K562 (cell line): ENCODE measurements around the gene KRT81. TPM values are rescaled to one million over a fixed set of nuclear protein-coding genes. Genes with fewer than 3 reads are reported as not detected.

Experiments used
- ATAC-seq: fragments of 200-7000 bp; cut with Tn5 transposase; 3 replicates; pipeline ENCODE4 v1.9.1; 2020; ENCODE audit warnings: moderate library complexity
- BruUV-seq: library from RNA; stranded (reverse); fragments of 400-500 nt; replicated peaks from 2 replicates; lab custom pipeline; 2021; lab: Mats Ljungman, UMichigan
- CTCF ChIA-PET: fragments of 300-600 bp; formaldehyde crosslinking; extraction: SDS; loops from one replicate; lab custom pipeline; 2021; ENCODE audit warnings: low intra/inter-chr PET ratio; lab: Yijun Ruan, JAX
- POLR2A ChIA-PET: fragments of 300-600, 350-650 bp; sonication (Branson Sonifier 250); formaldehyde crosslinking; extraction: SDS; loops from one replicate; lab custom pipeline; 2021; ENCODE audit warnings: antibody characterized with exemption, inconsistent platforms; lab: Yijun Ruan, JAX
- DNase-seq, 4 experiments: peaks; one replicate each; pipeline versions ENCODE4 v3.0.0 to v3.0.0-alpha.2; 2011 to 2018; ENCODE audit warnings: low spot score in 3 of 4, mixed read lengths in 3 of 4; ENCODE audit errors: extremely low read depth in 1 of 4
- FAIRE-seq: peaks from 2 replicates; lab custom pipeline; 2011; peaks lifted over from hg19 to GRCh38; lab: Jason Lieb, UNC
- H2AFZ ChIP-seq: 2 replicates; pipeline ENCODE4 v1.6.0; 2011; ENCODE audit warnings: low read depth, low read length, control low read depth, inconsistent platforms
- H3K27ac ChIP-seq: fragments of 200-600 bp; 3 replicates; pipeline ENCODE4 v1.8.0; 2011; ENCODE audit warnings: low read depth, mild to moderate bottlenecking, control low read depth, inconsistent platforms, low read length, moderate library complexity, mixed read lengths; ENCODE audit errors: extremely low read depth
- H3K27me3 ChIP-seq, 2 experiments: fragments of 300-600 bp in 1 of 2; 2 replicates in 1 of 2; 3 replicates in 1 of 2; pipeline versions ENCODE4 v1.6.0 to v1.8.0; 2011; ENCODE audit warnings: inconsistent platforms in 2 of 2, low read length in 2 of 2, mild to moderate bottlenecking in 1 of 2, mixed read lengths in 1 of 2, moderate library complexity in 1 of 2; ENCODE audit not compliant: control insufficient read depth in 2 of 2, insufficient read depth in 2 of 2
- H3K36me3 ChIP-seq: fragments of 300-600 bp; 3 replicates; pipeline ENCODE4 v1.8.0; 2011; ENCODE audit warnings: mild to moderate bottlenecking, low read length, inconsistent platforms; ENCODE audit not compliant: control insufficient read depth, insufficient read depth
- H3K4me1 ChIP-seq, 2 experiments: fragments of 200-600 bp in 1 of 2; replicated peaks in 1 of 2; 2 replicates in 1 of 2; 3 replicates in 1 of 2; pipeline versions ENCODE4 v1.5.1 to v1.8.0; 2011; ENCODE audit warnings: inconsistent platforms in 2 of 2, low read length in 2 of 2, mild to moderate bottlenecking in 1 of 2, mixed read lengths in 1 of 2, moderate library complexity in 1 of 2; ENCODE audit not compliant: control insufficient read depth in 2 of 2, insufficient read depth in 2 of 2
- H3K4me2 ChIP-seq: 2 replicates; pipeline ENCODE4 v1.6.1; 2011; ENCODE audit warnings: low read length, control low read depth, inconsistent platforms, mixed read lengths; ENCODE audit not compliant: insufficient read depth
- H3K4me3 ChIP-seq: fragments of 200-600 bp; sonication (generic), shearing (Covaris generic); 2 replicates; pipeline ENCODE4 v1.5.1; 2016; ENCODE audit warnings: control low read depth, inconsistent platforms
- H3K79me2 ChIP-seq: fragments of 200-600 bp; 3 replicates; pipeline ENCODE4 v1.8.0; 2011; ENCODE audit warnings: low read length, inconsistent platforms; ENCODE audit not compliant: control insufficient read depth, insufficient read depth
- H3K9ac ChIP-seq, 2 experiments: 2 replicates each; pipeline versions ENCODE4 v1.6.0 to v1.6.1; 2011; ENCODE audit warnings: low read depth in 2 of 2, low read length in 2 of 2, control low read depth in 1 of 2, inconsistent platforms in 1 of 2, mild to moderate bottlenecking in 1 of 2, mixed read lengths in 1 of 2; ENCODE audit not compliant: insufficient read depth in 1 of 2
- H3K9me1 ChIP-seq: one replicate; pipeline ENCODE4 v1.6.0; 2011; ENCODE audit warnings: inconsistent platforms, mild to moderate bottlenecking, low read length, moderate library complexity; ENCODE audit not compliant: control insufficient read depth, insufficient read depth
- H3K9me3 ChIP-seq: replicated peaks from 2 replicates; pipeline ENCODE4 v1.5.1; 2011; ENCODE audit warnings: low read depth, low read length, inconsistent platforms; ENCODE audit not compliant: control insufficient read depth, insufficient read depth
- H4K20me1 ChIP-seq: replicated peaks from 2 replicates; pipeline ENCODE4 v1.6.1; 2011; ENCODE audit warnings: low read length, inconsistent platforms, mixed read lengths; ENCODE audit not compliant: control insufficient read depth, insufficient read depth
- GABPB2 ChIP-seq: fragments of 250-450 bp; sonication (Bioruptor Pico); conservative IDR thresholded peaks from 2 replicates; pipeline ENCODE4 v1.5.1; 2021; ENCODE audit warnings: mild to moderate bottlenecking
- IFI16 ChIP-seq: fragments of 250-450 bp; sonication (Bioruptor Pico); IDR thresholded peaks from 2 replicates; pipeline ENCODE4 v2.1.2; 2022; ENCODE audit warnings: mild to moderate bottlenecking, inconsistent platforms
- NFXL1 ChIP-seq: fragments of 450-650 bp; formaldehyde crosslinking; IDR thresholded peaks from 2 replicates; pipeline ENCODE4 v1.4.0; 2021; ENCODE audit warnings: mild to moderate bottlenecking
- PHTF2 ChIP-seq: fragments of 250-450 bp; sonication (Bioruptor Pico); IDR thresholded peaks from 2 replicates; pipeline ENCODE4 v1.5.0; 2021; ENCODE audit warnings: mild to moderate bottlenecking
- PTBP1 ChIP-seq: fragments of 200-400 bp; formaldehyde crosslinking; IDR thresholded peaks from 2 replicates; pipeline ENCODE4 v1.6.1; 2017; ENCODE audit warnings: low read depth, low read length
- RB1 ChIP-seq: fragments of 450-650 bp; IDR thresholded peaks from 2 replicates; pipeline ENCODE4 v1.6.1; 2017; ENCODE audit warnings: low read depth, mild to moderate bottlenecking
- SIX5 ChIP-seq, 2 experiments: IDR thresholded peaks; 2 replicates each; pipeline ENCODE4 v1.6.1; 2011; ENCODE audit warnings: low read length in 2 of 2, borderline replicate concordance in 1 of 2, low read depth in 1 of 2, mild to moderate bottlenecking in 1 of 2, moderate library complexity in 1 of 2; ENCODE audit not compliant: insufficient read depth in 1 of 2
- SLC30A9 ChIP-seq: fragments of 250-450 bp; sonication (Bioruptor Pico); IDR thresholded peaks from 2 replicates; pipeline ENCODE4 v1.8.0; 2022; ENCODE audit warnings: mild to moderate bottlenecking, moderate library complexity
- XRCC5 ChIP-seq: fragments of 200-400 bp; formaldehyde crosslinking; IDR thresholded peaks from 2 replicates; pipeline ENCODE4 v1.6.1; 2017; ENCODE audit warnings: low read depth, mild to moderate bottlenecking, low read length
- ZNF311 ChIP-seq: fragments of 250-450 bp; sonication (Bioruptor Pico); IDR thresholded peaks from 2 replicates; pipeline ENCODE4 v1.4.0; 2020; ENCODE audit warnings: mild to moderate bottlenecking, moderate library complexity
- WGBS: fragments of 100-300 bp; shearing (Covaris generic); methylation state at CpG from one replicate; pipeline ENCODE4 v1.1.6; 2016; ENCODE audit warnings: low coverage, mixed read lengths; ENCODE audit not compliant: insufficient coverage; ENCODE audit errors: missing lambda C conversion rate; 5-methylcytosine and 5-hydroxymethylcytosine counted together
- in situ Hi-C: fragments of 300-500 bp; cut with MboI; formaldehyde crosslinking; loops from 4 replicates; pipeline ENCODE4 v1.15.0; 2018; ENCODE audit warnings: inconsistent platforms, mixed read lengths
- intact Hi-C: fragments of 100-400 bp; cut with micrococcal nuclease; formaldehyde crosslinking; loops from 2 replicates; pipeline ENCODE4 v1.14.2; 2022
- polyA plus RNA-seq, 8 experiments: library from polyadenylated mRNA; depleted of rRNA in 4 of 8; stranded (reverse) in 5 of 8; unstranded in 3 of 8; fragments of >200 nt; fragmentation: Nextera tagmentation in 2 of 8; fragmentation: Illumina TruSeq in 1 of 8; extraction: Ambion mirVana in 2 of 8; extraction: Trizol in 1 of 8; gene quantifications; 2 replicates each; pipeline versions ENCODE4 v1.2.1 to v1.2.3, GENCODE V29; 2011 to 2014; ENCODE audit warnings: inconsistent platforms in 1 of 8, missing spikeins in 1 of 8
- total RNA-seq, 7 experiments: library from RNA; depleted of rRNA in 6 of 7; stranded (reverse); fragments of >200 nt in 6 of 7; fragmentation: Illumina TruSeq in 2 of 7; extraction: Trizol in 2 of 7; gene quantifications; 2 replicates each; pipeline versions ENCODE4 v1.2.1 to v1.2.3, GENCODE V29; 2011 to 2021; ENCODE audit warnings: low replicate concordance in 1 of 7
- TF ChIP-seq, protein P1 (sequence below): sonication (generic); formaldehyde crosslinking; IDR thresholded peaks from 2 replicates; pipeline ENCODE4 v1.8.0; 2022; ENCODE audit warnings: mild to moderate bottlenecking, low read depth, missing genetic modification reagents

KRT81 gene
- total and polyA plus RNA-seq, 9 of the 15 experiments (the other 6 are each of a cell fraction or from before 2014, with no cell fraction given): 0.27 TPM; not detected in 8

DNA sequence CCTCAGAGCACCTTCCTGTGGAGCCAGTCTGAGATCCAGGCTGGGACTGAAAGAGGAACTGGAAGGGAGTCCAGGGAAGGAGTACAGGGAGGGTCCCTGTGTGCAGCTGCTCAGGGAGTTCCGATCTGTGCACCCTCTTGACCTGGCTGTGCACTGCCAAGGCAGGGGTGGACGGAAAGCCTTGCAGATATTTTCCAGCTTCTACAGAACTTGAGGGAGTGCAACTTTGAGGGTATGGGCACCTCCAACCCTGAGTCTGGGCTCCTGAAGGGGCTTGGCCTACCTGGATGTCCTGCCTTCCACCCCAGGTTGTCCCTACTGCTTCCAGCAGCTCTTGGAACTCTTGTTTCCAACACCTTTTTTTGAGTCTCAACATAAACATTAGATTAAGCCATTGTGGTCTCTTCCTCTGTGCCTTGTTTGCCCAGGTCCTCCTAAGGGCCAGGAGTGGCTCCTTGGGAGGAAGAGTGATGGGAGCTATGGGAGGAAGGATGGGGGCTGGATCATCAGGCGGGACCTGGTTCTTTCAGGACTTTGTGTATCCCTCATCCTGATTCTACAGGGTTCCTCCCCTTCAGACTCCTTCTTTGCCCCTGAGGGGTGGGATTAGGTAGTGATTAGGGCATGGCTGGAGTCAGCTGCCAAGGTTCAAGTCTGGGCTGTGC is 54.8 kb downstream of the KRT81 start:
- Histone ChIP-seq H2AFZ (no peak overlapping the region), H3K9me3 (no peaks in the 10 kb centered on the region), H4K20me1 (peaks cover 14% of the 10 kb centered on the region), H3K4me1 (no peaks in the 10 kb centered on the region), H3K9me1 (no peaks in the 10 kb centered on the region), H3K27me3 (peaks cover 2 to 49% of the 10 kb centered on the region in 2 experiments; a peak in 4 of 5 replicates), H3K4me3 (no peak overlapping the region), H3K27ac (no peak overlapping the region), H3K79me2 (no peaks in the 10 kb centered on the region), H3K9ac (no peak overlapping the region), H3K4me2 (no peak overlapping the region), H3K36me3 (no peaks in the 10 kb centered on the region)
- POLR2A ChIA-PET: no interaction called here
- CTCF ChIA-PET: no interaction called here
- DNase-seq (no peak), ATAC-seq (no peak), FAIRE-seq (no peak)
- BruUV-seq: no TSS peak
- in situ Hi-C loops (no loop called here), intact Hi-C loops (no loop called here)
- no peak for TF ChIP-seq NFXL1
- TF ChIP-seq, protein P1, sequence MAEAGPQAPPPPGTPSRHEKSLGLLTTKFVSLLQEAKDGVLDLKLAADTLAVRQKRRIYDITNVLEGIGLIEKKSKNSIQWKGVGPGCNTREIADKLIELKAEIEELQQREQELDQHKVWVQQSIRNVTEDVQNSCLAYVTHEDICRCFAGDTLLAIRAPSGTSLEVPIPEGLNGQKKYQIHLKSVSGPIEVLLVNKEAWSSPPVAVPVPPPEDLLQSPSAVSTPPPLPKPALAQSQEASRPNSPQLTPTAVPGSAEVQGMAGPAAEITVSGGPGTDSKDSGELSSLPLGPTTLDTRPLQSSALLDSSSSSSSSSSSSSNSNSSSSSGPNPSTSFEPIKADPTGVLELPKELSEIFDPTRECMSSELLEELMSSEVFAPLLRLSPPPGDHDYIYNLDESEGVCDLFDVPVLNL (CRISPR knock-in tag): no peak
- no peak for TF ChIP-seq IFI16
- TF ChIP-seq PTBP1: no peak
- no peak for TF ChIP-seq RB1
- TF ChIP-seq SLC30A9 (CRISPR knock-in tag): no peak
- TF ChIP-seq SIX5 (IDR thresholded peaks at IDR 0.05; ENCODE audit: borderline replicate concordance in 1 of 2, insufficient read depth in 1 of 2, low read depth in 1 of 2, low read length in 2 of 2): no peak
- no peak for TF ChIP-seq GABPB2 (CRISPR knock-in tag)
- no peak for TF ChIP-seq PHTF2 (CRISPR knock-in tag)
- TF ChIP-seq XRCC5: no peak
- TF ChIP-seq ZNF311 (CRISPR knock-in tag): no peak
- WGBS: 0% methylated on average over 3 of the region's 3 CpGs

Other genes with a start within 250 kb of the KRT81 start
Only the 7 nearest of the 15 such genes appear.
- not detected in 2 replicates for gene KRT80, start 99.5 kb downstream of the KRT81 start, total RNA-seq (2014; rRNA removed)
- gene KRT80, start 99.5 kb downstream of the KRT81 start, total RNA-seq (2014; rRNA removed; fragmentation: Illumina TruSeq; extraction: Trizol): not detected in 2 replicates
- gene KRT80, start 99.5 kb downstream of the KRT81 start, total RNA-seq (2015; rRNA removed; fragmentation: Illumina TruSeq; extraction: Trizol): not detected in 2 replicates
- gene KRT80, start 99.5 kb downstream of the KRT81 start, total RNA-seq (2021): not detected in 2 replicates
- not detected in 2 replicates for gene KRT80, start 99.5 kb downstream of the KRT81 start, polyA plus RNA-seq (2011; rRNA removed)
- not detected in 2 replicates for gene KRT80, start 99.5 kb downstream of the KRT81 start, polyA plus RNA-seq (2014; fragmentation: Illumina TruSeq; extraction: Trizol)
- not detected for gene KRT80, start 99.5 kb downstream of the KRT81 start, polyA plus RNA-seq (2014; fragmentation: Nextera tagmentation; extraction: Ambion mirVana)
- not detected in 2 replicates for gene KRT80, start 99.5 kb downstream of the KRT81 start, polyA plus RNA-seq (2014; rRNA removed)
- gene KRT7, start 58.3 kb downstream of the KRT81 start, total RNA-seq (2014; rRNA removed): not detected in 2 replicates
- gene KRT7, start 58.3 kb downstream of the KRT81 start, total RNA-seq (2014; rRNA removed; fragmentation: Illumina TruSeq; extraction: Trizol): not detected in 2 replicates
- not detected in 2 replicates for gene KRT7, start 58.3 kb downstream of the KRT81 start, total RNA-seq (2015; rRNA removed; fragmentation: Illumina TruSeq; extraction: Trizol)
- 1.4 and 1.6 TPM in 2 replicates for gene KRT7, start 58.3 kb downstream of the KRT81 start, total RNA-seq (2021)
- gene KRT7, start 58.3 kb downstream of the KRT81 start, polyA plus RNA-seq (2011; rRNA removed): not detected in 2 replicates
- gene KRT7, start 58.3 kb downstream of the KRT81 start, polyA plus RNA-seq (2014; fragmentation: Illumina TruSeq; extraction: Trizol): not detected in 2 replicates
- not detected for gene KRT7, start 58.3 kb downstream of the KRT81 start, polyA plus RNA-seq (2014; fragmentation: Nextera tagmentation; extraction: Ambion mirVana)
- gene KRT7, start 58.3 kb downstream of the KRT81 start, polyA plus RNA-seq (2014; rRNA removed): not detected in 2 replicates
- not detected in 2 replicates for gene KRT86, start 16.9 kb downstream of the KRT81 start, total RNA-seq (2014; rRNA removed)
- not detected in 2 replicates for gene KRT86, start 16.9 kb downstream of the KRT81 start, total RNA-seq (2014; rRNA removed; fragmentation: Illumina TruSeq; extraction: Trizol)
- not detected in 2 replicates for gene KRT86, start 16.9 kb downstream of the KRT81 start, total RNA-seq (2015; rRNA removed; fragmentation: Illumina TruSeq; extraction: Trizol)
- gene KRT86, start 16.9 kb downstream of the KRT81 start, total RNA-seq (2021): not detected in 2 replicates
- gene KRT86, start 16.9 kb downstream of the KRT81 start, polyA plus RNA-seq (2011; rRNA removed): not detected in 2 replicates
- gene KRT86, start 16.9 kb downstream of the KRT81 start, polyA plus RNA-seq (2014; fragmentation: Illumina TruSeq; extraction: Trizol): not detected in 2 replicates
- gene KRT86, start 16.9 kb downstream of the KRT81 start, polyA plus RNA-seq (2014; fragmentation: Nextera tagmentation; extraction: Ambion mirVana): not detected
- gene KRT86, start 16.9 kb downstream of the KRT81 start, polyA plus RNA-seq (2014; rRNA removed): not detected in 2 replicates
- gene KRT83, start 29.9 kb upstream of the KRT81 start, total RNA-seq (2014; rRNA removed): not detected in 2 replicates
- not detected in 2 replicates for gene KRT83, start 29.9 kb upstream of the KRT81 start, total RNA-seq (2014; rRNA removed; fragmentation: Illumina TruSeq; extraction: Trizol)
- gene KRT83, start 29.9 kb upstream of the KRT81 start, total RNA-seq (2015; rRNA removed; fragmentation: Illumina TruSeq; extraction: Trizol): not detected in 2 replicates
- not detected in 2 replicates for gene KRT83, start 29.9 kb upstream of the KRT81 start, total RNA-seq (2021)
- not detected in 2 replicates for gene KRT83, start 29.9 kb upstream of the KRT81 start, polyA plus RNA-seq (2011; rRNA removed)
- not detected in 2 replicates for gene KRT83, start 29.9 kb upstream of the KRT81 start, polyA plus RNA-seq (2014; fragmentation: Illumina TruSeq; extraction: Trizol)
- gene KRT83, start 29.9 kb upstream of the KRT81 start, polyA plus RNA-seq (2014; fragmentation: Nextera tagmentation; extraction: Ambion mirVana): not detected
- not detected in 2 replicates for gene KRT83, start 29.9 kb upstream of the KRT81 start, polyA plus RNA-seq (2014; rRNA removed)
- not detected in 2 replicates for gene KRT85, start 75.9 kb upstream of the KRT81 start, total RNA-seq (2014; rRNA removed)
- gene KRT85, start 75.9 kb upstream of the KRT81 start, total RNA-seq (2014; rRNA removed; fragmentation: Illumina TruSeq; extraction: Trizol): not detected in 2 replicates
- not detected in 2 replicates for gene KRT85, start 75.9 kb upstream of the KRT81 start, total RNA-seq (2015; rRNA removed; fragmentation: Illumina TruSeq; extraction: Trizol)
- gene KRT85, start 75.9 kb upstream of the KRT81 start, total RNA-seq (2021): not detected in 2 replicates
- gene KRT85, start 75.9 kb upstream of the KRT81 start, polyA plus RNA-seq (2011; rRNA removed): not detected in 2 replicates
- gene KRT85, start 75.9 kb upstream of the KRT81 start, polyA plus RNA-seq (2014; fragmentation: Illumina TruSeq; extraction: Trizol): not detected in 2 replicates
- gene KRT85, start 75.9 kb upstream of the KRT81 start, polyA plus RNA-seq (2014; fragmentation: Nextera tagmentation; extraction: Ambion mirVana): not detected
- not detected in 2 replicates for gene KRT85, start 75.9 kb upstream of the KRT81 start, polyA plus RNA-seq (2014; rRNA removed)
- gene KRT84, start 94.1 kb upstream of the KRT81 start, total RNA-seq (2014; rRNA removed): not detected in 2 replicates
- not detected in 2 replicates for gene KRT84, start 94.1 kb upstream of the KRT81 start, total RNA-seq (2014; rRNA removed; fragmentation: Illumina TruSeq; extraction: Trizol)
- gene KRT84, start 94.1 kb upstream of the KRT81 start, total RNA-seq (2015; rRNA removed; fragmentation: Illumina TruSeq; extraction: Trizol): not detected in 2 replicates
- gene KRT84, start 94.1 kb upstream of the KRT81 start, total RNA-seq (2021): not detected in 2 replicates
- gene KRT84, start 94.1 kb upstream of the KRT81 start, polyA plus RNA-seq (2011; rRNA removed): not detected in 2 replicates
- gene KRT84, start 94.1 kb upstream of the KRT81 start, polyA plus RNA-seq (2014; fragmentation: Illumina TruSeq; extraction: Trizol): not detected in 2 replicates
- gene KRT84, start 94.1 kb upstream of the KRT81 start, polyA plus RNA-seq (2014; fragmentation: Nextera tagmentation; extraction: Ambion mirVana): not detected
- not detected in 2 replicates for gene KRT84, start 94.1 kb upstream of the KRT81 start, polyA plus RNA-seq (2014; rRNA removed)
- not detected in 2 replicates for gene KRT82, start 114.8 kb upstream of the KRT81 start, total RNA-seq (2014; rRNA removed)
- not detected in 2 replicates for gene KRT82, start 114.8 kb upstream of the KRT81 start, total RNA-seq (2014; rRNA removed; fragmentation: Illumina TruSeq; extraction: Trizol)
- gene KRT82, start 114.8 kb upstream of the KRT81 start, total RNA-seq (2015; rRNA removed; fragmentation: Illumina TruSeq; extraction: Trizol): not detected in 2 replicates
- not detected in 2 replicates for gene KRT82, start 114.8 kb upstream of the KRT81 start, total RNA-seq (2021)
- gene KRT82, start 114.8 kb upstream of the KRT81 start, polyA plus RNA-seq (2011; rRNA removed): not detected in 2 replicates
- gene KRT82, start 114.8 kb upstream of the KRT81 start, polyA plus RNA-seq (2014; fragmentation: Illumina TruSeq; extraction: Trizol): not detected in 2 replicates
- not detected for gene KRT82, start 114.8 kb upstream of the KRT81 start, polyA plus RNA-seq (2014; fragmentation: Nextera tagmentation; extraction: Ambion mirVana)
- not detected in 2 replicates for gene KRT82, start 114.8 kb upstream of the KRT81 start, polyA plus RNA-seq (2014; rRNA removed)